ENCODE measurements around the gene IMMP1L.

- TF ChIP-seq CTCF (IDR thresholded peaks at IDR 0.05; ENCODE audit: low read depth, low read length) (no peak), EZH2phosphoT487 (IDR thresholded peaks at IDR 0.05; ENCODE audit: low read depth) (no peak)
Observed at GRCh38 chr11:31421820-31422219, 87.6 kb downstream of the IMMP1L start.

Measured in OCI-LY3 (cell line).